Sigmoid colon (tissue), 7 donors: Measurements from ENCODE around the gene RAB20. TPM values are rescaled to one million over a fixed set of nuclear protein-coding genes. Genes with fewer than 3 reads are reported as not detected.

Experiments used
- DNase-seq: peaks from one replicate; pipeline ENCODE4 v3.0.0-alpha.2; 2019
- H3K27ac ChIP-seq, 4 donors: fragments of 200-600 bp; sonication (generic); one replicate each; pipeline ENCODE4 v1.5.1; 2016 to 2019; ENCODE audit warnings: mild to moderate bottlenecking in 1 of 4
- H3K27me3 ChIP-seq, 3 donors: fragments of 200-600 bp; sonication (generic); one replicate each; pipeline ENCODE4 v1.5.1; 2019; ENCODE audit warnings: mild to moderate bottlenecking in 1 of 3
- H3K36me3 ChIP-seq, 4 donors: fragments of 200-600 bp; sonication (generic); one replicate each; pipeline ENCODE4 v1.5.1; 2016 to 2019
- H3K4me1 ChIP-seq, 4 donors: fragments of 200-600 bp; sonication (generic); one replicate each; pipeline ENCODE4 v1.5.1; 2017 to 2019
- H3K4me3 ChIP-seq, 4 donors: fragments of 200-600 bp; sonication (generic); one replicate each; pipeline ENCODE4 v1.5.1; 2017 to 2019; ENCODE audit warnings: mild to moderate bottlenecking in 2 of 4, moderate library complexity in 1 of 4
- H3K9me3 ChIP-seq, 4 donors: fragments of 200-600 bp in 3 of 4; sonication (generic) in 3 of 4; one replicate each; pipeline versions ENCODE4 v1.5.1 to v1.6.1; 2013 to 2019
- EP300 ChIP-seq, 4 donors: sonication (generic); formaldehyde crosslinking; IDR thresholded peaks; one replicate each; pipeline ENCODE4 v1.6.1; 2017; ENCODE audit warnings: antibody characterized with exemption in 4 of 4
- POLR2A ChIP-seq, 2 donors: fragments of 450-650 bp; IDR thresholded peaks; one replicate each; pipeline ENCODE4 v1.6.1; 2016; ENCODE audit warnings: antibody characterized with exemption in 2 of 2, mild to moderate bottlenecking in 2 of 2, moderate library complexity in 2 of 2
- POLR2AphosphoS5 ChIP-seq, 4 donors: sonication (generic); formaldehyde crosslinking; IDR thresholded peaks; one replicate each; pipeline ENCODE4 v1.6.1; 2017; ENCODE audit warnings: antibody characterized with exemption in 4 of 4
- WGBS, 2 donors: extraction: QIAGEN DNeasy Blood & Tissue Kit; methylation state at CpG; one replicate each; pipeline ENCODE4 v1.1.7; 2013; 5-methylcytosine and 5-hydroxymethylcytosine counted together
- intact Hi-C: fragments of 100-400 bp; cut with DNase I; formaldehyde crosslinking; loops from one replicate; pipeline ENCODE4 v1.15.1; 2023
- polyA plus RNA-seq, 3 donors: library from polyadenylated mRNA; stranded (reverse); fragments of 200-250 nt; gene quantifications; one replicate each; pipeline ENCODE4 v1.2.3, GENCODE V29; 2013
- total RNA-seq, 4 donors: library from RNA; depleted of rRNA; stranded (reverse); fragments of >200 nt; gene quantifications; one replicate each; pipeline ENCODE4 v1.1.0, GENCODE V29; 2016
- TF ChIP-seq, protein P1 (sequence below), 4 experiments: fragments of 450-650 bp in 3 of 4; fragments of 200-600 bp in 1 of 4; IDR thresholded peaks; one replicate each; pipeline ENCODE4 v1.5.1; 2016 to 2019; ENCODE audit warnings: antibody characterized with exemption in 4 of 4, mild to moderate bottlenecking in 3 of 4, moderate library complexity in 2 of 4
- donor health status: healthy with polysubstance abuse.
- donor health status: Bipolar disorder and iron deficiency.
- donor health status: healthy.

RAB20 gene
- total and polyA plus RNA-seq, 7 donors = 6.9 to 61.7 (median 21.3) TPM

DNA sequence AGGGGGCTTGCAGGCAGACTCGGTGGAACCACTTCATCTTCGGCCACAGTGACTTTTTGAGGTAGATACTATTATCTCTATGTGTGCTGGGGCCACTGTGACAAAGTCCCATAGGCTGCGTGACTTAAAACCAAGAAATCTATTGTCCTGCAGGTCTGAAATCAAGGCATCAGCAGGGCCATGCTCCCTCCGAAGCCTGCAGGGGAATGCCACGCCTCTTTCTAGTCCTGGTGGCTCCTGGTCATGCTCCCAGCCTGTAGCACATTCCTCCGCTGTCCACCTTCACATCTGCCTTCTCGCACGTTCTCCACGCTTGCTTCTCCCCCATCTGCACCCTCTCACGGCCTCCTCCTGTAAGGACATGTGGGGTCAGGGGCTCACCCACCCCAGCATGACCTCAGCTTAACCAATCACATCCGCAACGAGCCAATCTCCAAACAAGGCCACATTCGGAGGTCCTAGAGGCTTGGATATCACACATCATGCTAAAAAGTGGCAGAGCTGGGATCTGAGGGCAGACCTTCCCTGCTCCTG, 21.0 kb upstream of the RAB20 start:
- no peak overlapping the region for H3K4me3 ChIP-seq
- H3K27me3 ChIP-seq = no peaks in the 10 kb centered on the region
- intact Hi-C loops = no loop called here
- no peak overlapping the region for H3K27ac ChIP-seq
- TF ChIP-seq POLR2A (IDR thresholded peaks at IDR 0.05) = no peak
- no peak for TF ChIP-seq POLR2AphosphoS5 (IDR thresholded peaks at IDR 0.05)
- TF ChIP-seq, protein P1, sequence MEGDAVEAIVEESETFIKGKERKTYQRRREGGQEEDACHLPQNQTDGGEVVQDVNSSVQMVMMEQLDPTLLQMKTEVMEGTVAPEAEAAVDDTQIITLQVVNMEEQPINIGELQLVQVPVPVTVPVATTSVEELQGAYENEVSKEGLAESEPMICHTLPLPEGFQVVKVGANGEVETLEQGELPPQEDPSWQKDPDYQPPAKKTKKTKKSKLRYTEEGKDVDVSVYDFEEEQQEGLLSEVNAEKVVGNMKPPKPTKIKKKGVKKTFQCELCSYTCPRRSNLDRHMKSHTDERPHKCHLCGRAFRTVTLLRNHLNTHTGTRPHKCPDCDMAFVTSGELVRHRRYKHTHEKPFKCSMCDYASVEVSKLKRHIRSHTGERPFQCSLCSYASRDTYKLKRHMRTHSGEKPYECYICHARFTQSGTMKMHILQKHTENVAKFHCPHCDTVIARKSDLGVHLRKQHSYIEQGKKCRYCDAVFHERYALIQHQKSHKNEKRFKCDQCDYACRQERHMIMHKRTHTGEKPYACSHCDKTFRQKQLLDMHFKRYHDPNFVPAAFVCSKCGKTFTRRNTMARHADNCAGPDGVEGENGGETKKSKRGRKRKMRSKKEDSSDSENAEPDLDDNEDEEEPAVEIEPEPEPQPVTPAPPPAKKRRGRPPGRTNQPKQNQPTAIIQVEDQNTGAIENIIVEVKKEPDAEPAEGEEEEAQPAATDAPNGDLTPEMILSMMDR (IDR thresholded peaks at IDR 0.05) = no peak
- no peak for TF ChIP-seq EP300 (IDR thresholded peaks at IDR 0.05)
- no peak for DNase-seq
- 93 to 94% methylated on average over 13 of the region's 13 CpGs for WGBS, 2 donors
- no peaks in the 10 kb centered on the region for H3K9me3 ChIP-seq
- no peaks in the 10 kb centered on the region for H3K4me1 ChIP-seq
- no peaks in the 10 kb centered on the region for H3K36me3 ChIP-seq

DNA sequence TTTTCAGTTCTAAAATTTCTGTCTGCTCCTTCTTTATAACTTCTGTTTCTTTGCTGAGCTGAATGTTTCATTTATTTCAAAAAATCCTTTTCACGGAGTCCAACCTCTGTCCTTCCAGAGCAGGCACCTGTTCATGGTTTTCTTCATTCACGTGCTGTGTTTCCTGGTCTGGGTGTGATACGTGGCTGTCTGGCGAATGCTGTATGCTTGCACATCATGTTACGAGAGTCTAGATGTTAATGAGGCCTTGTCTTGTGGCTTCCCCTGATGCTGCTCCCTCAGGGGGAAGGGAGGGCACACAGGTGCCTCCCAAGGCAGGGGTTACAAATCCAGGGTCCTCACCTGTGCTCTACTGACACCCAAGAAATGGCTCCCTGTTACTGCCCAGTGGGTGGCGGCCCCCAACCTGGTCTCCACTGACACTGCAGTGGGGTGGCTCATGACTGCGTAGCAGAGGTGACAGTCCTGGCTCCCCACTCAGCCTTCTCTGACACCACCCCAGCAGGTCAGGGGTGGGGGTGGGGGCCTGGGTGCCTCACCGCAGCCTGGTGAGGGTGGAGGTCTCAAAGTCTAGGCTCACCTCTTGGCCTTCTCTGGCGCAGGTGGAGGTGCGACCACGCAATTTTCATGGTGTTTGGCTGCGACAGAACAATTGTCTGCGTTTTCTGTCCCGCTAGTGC, 20.1 kb upstream of the RAB20 start:
- Histone ChIP-seq H3K9me3 (no peaks in the 10 kb centered on the region), H3K4me3 (no peak overlapping the region), H3K27ac (no peak overlapping the region), H3K4me1 (no peaks in the 10 kb centered on the region), H3K36me3 (no peaks in the 10 kb centered on the region), H3K27me3 (no peaks in the 10 kb centered on the region)
- intact Hi-C loops = no loop called here
- no peak for TF ChIP-seq POLR2A (IDR thresholded peaks at IDR 0.05)
- DNase-seq = no peak
- WGBS, 2 donors = 76 to 84% methylated on average over 14 of the region's 14 CpGs

DNA sequence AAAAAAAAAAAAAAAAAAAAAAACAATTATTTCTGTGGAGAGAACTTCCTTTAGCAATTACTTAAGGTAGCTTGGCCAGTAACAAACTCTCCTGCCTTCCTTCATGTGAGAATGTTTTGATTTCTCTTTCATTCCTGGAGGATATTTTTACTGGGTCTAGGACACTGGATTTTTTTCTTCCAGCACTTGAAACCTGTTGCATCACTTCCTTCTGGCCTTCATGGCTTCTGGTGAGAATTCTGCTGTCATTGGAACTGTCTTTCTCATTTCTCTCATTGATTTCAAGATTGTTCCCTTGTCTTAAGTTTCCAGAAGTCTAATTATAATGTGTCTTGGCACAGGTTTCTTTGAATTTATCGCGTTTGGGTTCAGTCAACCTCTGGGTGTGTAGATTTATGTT, 19.3 kb upstream of the RAB20 start:
- intact Hi-C loops = no loop called here
- H3K9me3 ChIP-seq = no peaks in the 10 kb centered on the region
- no peak for DNase-seq
- 70 to 79% methylated on average over 2 of the region's 2 CpGs for WGBS, 2 donors
- no peak overlapping the region for H3K4me3 ChIP-seq
- H3K27me3 ChIP-seq = no peaks in the 10 kb centered on the region
- TF ChIP-seq EP300 (IDR thresholded peaks at IDR 0.05) (no peak), POLR2AphosphoS5 (IDR thresholded peaks at IDR 0.05) (no peak), POLR2A (IDR thresholded peaks at IDR 0.05) (no peak)
- TF ChIP-seq, protein P1 (IDR thresholded peaks at IDR 0.05) = no peak
- H3K36me3 ChIP-seq = no peaks in the 10 kb centered on the region
- H3K4me1 ChIP-seq = no peaks in the 10 kb centered on the region
- H3K27ac ChIP-seq = no peak overlapping the region

DNA sequence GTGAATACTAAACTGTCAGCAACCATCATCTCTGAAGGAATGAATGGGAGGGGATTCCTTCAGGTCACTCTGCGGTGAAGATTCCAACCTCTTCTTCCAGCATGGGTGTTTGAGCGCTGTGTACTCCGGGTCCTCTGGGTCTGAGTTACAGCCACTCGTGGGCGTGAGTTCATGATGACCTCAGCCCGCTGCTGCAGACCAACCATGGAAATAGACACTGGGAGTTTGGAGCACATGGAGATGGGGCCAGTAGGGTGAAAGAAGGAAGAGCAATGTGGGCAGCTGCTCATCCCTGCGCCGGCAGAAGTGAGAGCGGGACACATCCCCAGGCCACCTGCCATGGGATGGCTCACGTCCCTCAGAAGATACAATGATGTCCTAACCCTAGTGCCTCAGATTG, 16.8 kb upstream of the RAB20 start:
- H3K36me3 ChIP-seq = no peaks in the 10 kb centered on the region
- no peaks in the 10 kb centered on the region for H3K9me3 ChIP-seq
- intact Hi-C loops = no loop called here
- no peak for TF ChIP-seq EP300 (IDR thresholded peaks at IDR 0.05)
- no peak overlapping the region for H3K4me3 ChIP-seq
- H3K4me1 ChIP-seq = no peaks in the 10 kb centered on the region
- DNase-seq = no peak
- H3K27me3 ChIP-seq = no peaks in the 10 kb centered on the region
- WGBS, 2 donors = 84 to 87% methylated on average over 10 of the region's 10 CpGs
- H3K27ac ChIP-seq = no peak overlapping the region

DNA sequence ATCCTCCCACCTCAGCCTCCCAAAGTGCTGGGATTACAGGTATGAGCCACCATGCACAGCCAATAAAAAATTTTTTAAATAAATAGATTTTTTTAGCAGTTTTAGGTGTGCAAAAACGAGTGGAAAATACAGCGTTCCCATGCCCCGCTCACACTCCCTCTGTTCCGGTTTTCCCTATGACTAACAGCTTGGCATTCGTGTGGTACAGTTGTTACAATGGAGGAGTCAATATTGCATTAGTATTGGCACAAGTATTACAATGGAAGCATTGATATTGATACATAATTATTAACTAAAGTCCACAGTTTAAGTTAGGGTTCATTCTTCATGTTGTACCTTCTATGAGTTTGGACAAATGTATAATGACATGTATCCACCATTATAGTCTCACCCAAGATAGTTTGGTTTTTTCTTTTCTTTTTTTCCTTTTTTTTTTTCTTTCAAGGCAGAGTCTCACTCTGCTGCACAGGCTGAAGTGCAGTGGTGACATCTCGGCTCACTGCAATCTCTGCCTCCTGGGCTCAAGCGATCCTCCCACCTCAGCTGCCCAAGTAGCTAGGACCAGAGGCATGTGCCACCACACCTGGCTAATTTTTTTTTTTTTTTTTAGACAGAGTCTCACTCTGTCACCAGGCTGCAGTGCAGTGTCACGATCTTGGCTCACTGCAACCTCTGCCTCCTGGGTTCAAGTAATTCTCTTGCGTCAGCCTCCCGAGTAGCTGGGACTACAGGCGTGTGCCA, 15.4 kb upstream of the RAB20 start:
- 28 to 80% methylated on average over 11 of the region's 11 CpGs for WGBS, 2 donors

More for the DNA sequence above, 15.4 kb upstream of the RAB20 start:
- no peaks in the 10 kb centered on the region for H3K36me3 ChIP-seq
- H3K9me3 ChIP-seq = no peaks in the 10 kb centered on the region
- H3K27me3 ChIP-seq = peaks cover 0 to 10% (median 0%) of the 10 kb centered on the region in 3 donors
- H3K4me3 ChIP-seq = no peak overlapping the region
- no peaks in the 10 kb centered on the region for H3K4me1 ChIP-seq
- H3K27ac ChIP-seq = no peak overlapping the region
- DNase-seq = no peak
- no peak for TF ChIP-seq POLR2A (IDR thresholded peaks at IDR 0.05)
- no peak for TF ChIP-seq POLR2AphosphoS5 (IDR thresholded peaks at IDR 0.05)
- TF ChIP-seq EP300 (IDR thresholded peaks at IDR 0.05) = no peak
- TF ChIP-seq, protein P1 (IDR thresholded peaks at IDR 0.05) = no peak
- intact Hi-C loops = no loop called here
